GM21723 (cell line): ENCODE results near the gene FAM234B.
"Not testable (repeated sequence)": the region's sequence is repeated elsewhere in the genome, so short reads cannot be mapped to it uniquely, and the experiment has no call there.

Experiments
- ATAC-seq: cut with Tn5 transposase; IDR thresholded peaks from one replicate; pipeline ENCODE4 v1.9.1; 2021; ENCODE audit warnings: mild to moderate bottlenecking, moderate library complexity; ENCODE audit not compliant: unreplicated experiment

The FAM234B gene

DNA sequence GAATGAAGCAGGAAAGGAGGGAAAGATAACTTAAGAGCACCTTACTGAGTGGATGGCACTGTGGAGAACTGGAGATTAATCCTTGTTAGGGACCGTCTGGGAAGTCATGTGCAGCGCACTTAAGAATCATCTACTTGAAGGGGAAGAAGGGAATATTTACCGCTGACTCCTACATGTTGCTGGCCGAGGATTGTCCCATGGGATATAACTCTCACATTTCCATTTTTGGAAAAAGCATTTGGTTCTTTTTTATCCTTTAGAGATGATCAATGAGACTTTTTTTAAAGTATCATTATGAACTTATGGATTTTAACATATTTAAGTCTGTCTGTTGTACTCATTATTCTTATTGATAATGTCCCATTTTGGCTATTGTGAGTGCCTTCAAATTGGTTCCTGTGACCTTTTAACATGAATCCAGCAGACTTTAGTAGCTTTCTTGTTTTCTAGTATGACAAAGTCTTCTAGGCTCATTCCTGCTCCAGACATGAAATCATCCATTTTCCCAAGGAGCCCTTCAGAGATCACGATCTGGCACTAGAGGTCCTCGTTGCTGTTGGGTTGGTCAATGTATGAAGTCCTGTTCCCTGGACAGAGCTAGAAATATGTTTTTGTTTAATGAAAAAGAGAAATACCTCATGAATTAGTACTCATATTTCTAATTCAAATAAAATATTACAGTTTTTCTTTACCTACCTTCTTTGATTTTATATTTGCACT lies 20.2 kb upstream of the FAM234B start:
- no peak for ATAC-seq

DNA sequence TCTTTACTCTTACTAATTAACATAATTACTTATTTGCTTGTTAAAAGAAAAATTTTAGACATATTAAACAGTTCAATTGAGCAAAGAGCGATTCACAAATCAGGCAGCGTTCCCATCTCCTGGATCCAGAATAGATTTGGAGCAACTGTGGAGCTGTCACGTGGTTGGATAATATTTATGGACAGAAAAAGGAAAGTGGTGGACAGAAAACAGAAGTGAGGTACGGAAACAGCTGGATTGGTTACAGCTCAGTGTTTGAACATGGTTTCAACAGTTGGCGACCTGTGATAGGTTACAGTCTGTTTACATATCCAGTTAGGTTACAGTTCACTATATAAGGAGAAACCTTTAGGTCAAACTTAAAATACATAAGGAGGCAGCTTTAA lies 19.7 kb upstream of the FAM234B start:
- ATAC-seq: no peak

DNA sequence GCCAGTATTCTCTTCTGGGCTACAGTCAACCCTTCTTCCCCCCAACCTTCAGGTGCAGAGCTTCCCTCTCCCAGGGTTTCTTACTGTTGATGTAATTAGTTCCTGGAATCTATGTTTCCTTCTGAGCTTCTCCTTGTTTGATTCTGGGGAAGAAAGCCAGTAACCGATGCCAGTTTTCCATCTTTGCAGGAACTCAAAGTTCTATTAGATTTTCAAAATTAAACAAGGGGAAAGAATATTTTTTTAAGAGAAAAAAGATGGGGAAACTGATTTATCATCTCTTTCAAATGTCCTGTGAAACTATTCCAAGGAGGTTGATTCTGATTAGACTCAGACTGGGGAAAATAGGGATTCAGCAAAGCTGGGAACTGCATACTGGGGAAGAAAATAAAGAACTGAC lies 17.9 kb upstream of the FAM234B start:
- ATAC-seq: no peak

DNA sequence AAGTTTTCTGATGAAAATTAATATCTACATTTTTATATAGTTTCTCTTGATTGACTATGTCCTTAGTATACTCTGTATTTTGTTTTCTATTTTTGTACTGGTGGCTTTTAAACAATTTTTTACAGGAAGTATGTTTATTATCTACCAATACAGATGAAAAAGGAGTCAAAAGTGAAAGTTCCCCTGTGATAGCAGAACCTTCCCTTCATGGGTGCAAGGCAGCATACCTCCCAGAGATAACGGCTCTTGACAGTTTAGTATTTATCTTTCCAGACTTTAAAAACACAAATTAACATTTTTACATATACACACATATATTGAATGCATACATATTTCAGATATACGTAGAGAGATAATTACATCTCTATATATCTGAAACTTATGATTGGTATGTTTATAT lies 17.1 kb upstream of the FAM234B start:
- ATAC-seq: no peak

DNA sequence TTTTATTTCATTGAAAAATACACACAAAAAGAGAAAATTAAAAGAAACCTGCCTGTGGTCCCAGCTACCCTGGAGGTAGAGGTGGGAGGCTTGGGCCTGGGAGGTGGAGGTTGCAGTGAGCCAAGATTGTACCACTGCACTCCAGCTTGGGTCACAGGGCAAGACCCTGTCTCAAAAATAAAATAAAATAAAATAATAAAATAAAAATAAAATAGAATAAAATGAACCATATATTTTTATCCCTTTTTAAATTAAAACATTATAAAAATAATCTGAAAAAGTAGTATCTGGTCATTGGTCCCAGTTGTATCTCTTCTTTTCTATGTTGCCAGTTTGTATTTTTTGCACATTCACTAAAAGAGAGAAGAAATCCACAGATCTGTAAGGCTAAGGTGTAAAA lies 16.7 kb upstream of the FAM234B start:
- no peak for ATAC-seq

DNA sequence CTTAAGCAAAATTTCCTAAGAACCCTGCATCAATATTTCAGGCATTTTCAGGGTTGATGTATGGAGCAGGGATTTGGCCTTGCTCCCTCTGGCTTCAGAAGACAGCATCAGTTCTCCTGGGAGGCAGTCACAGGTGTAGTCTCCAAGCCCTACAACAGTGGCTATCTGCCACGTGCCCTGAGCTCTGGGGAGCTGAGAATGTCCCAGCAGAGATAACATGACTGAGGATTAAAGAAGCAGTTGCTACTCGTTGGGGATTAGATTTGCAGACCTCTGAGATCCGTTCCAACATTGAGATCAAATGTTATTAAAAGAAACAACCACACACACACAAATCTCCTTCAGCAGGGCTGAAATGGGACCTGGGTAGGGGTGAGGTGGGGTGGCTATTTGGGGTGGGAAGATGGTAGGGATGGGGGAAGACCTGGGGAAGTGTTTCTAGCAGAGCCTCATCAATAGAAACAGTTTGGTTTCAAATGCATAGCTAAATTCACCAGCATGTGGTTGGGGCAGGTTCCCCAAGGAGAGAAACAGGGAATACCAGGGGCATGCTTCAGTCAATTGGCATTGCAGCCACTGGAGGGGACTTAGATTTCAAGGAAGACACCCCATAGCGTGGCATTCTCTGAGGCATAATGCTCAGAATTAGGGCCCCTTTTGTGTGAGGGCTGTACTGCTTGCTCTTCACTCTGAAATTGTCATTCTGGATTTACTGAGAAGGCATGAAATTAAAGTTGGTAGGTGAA lies 15.2 kb upstream of the FAM234B start:
- ATAC-seq: no peak

DNA sequence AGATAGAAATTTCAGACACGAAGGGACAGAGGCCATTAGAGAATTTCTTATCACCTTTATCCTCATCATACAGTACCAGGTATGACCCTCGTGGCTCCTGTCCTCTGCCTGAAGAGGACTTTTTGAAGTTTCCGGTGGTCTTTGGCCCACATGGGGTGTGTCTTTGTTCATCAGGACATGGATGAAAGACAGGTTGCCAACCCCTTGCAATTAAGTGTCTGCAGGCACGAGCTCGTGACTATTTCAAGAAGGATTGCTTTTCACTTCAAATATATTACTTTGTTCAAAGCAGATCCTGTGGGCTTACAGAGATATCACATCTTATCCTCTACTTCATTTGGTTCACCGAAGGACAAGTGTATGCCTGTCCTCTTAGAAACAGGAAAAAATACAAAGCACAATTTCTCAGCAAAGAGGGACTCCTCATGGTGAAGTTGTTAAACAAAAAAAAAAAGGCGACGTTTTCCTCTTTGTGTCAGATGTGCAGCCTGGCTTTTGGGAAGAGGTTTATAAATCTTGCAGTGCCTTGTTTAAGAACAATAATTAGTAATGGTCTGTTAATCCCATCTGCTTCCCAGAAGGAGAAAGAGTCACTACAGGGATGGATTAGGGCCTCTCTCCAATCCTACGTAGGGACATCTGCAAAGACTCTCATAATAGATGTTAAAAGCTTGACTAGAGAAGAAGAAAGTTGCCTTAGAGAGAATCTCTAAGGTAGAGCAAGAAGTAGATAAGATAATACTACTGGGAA lies 13.5 kb upstream of the FAM234B start:
- no peak for ATAC-seq

DNA sequence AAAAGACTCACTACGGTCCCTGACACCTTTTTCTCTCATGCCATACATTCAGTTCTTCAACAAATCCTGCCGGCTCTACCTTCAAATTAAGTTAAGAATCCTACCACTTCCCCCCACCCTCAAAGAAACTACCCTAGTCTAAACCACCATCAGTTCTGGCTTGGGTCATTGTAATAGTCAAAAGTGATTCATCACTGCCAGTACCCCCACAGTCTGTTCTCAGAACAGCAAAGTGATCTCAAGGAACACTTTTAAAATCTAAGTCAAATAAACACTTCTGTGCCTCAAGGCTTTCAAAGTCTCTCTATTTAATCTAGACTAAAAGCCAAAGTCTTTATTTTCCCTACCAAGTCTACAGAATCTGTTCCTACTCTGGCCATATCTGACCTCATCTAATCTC lies 12.0 kb upstream of the FAM234B start:
- no peak for ATAC-seq

DNA sequence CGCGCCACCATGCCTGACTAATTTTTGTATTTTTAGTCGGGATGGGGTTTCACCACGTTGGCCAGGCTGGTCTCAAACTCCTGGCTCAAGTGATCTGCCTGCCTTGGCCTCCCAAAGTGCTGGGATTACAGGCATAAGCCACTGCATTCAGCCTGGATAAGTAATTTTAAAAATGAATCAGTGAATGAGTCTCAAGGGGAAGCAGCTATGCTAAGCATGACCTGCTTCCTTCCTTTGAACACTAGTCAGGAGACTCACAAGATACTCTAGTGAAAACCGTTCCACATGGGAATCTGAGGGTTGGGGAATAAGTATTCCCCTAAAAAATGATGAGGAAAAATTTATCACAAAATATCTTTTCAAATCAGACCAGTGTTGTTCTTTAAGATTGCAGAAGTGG lies 10.7 kb upstream of the FAM234B start:
- no peak for ATAC-seq

DNA sequence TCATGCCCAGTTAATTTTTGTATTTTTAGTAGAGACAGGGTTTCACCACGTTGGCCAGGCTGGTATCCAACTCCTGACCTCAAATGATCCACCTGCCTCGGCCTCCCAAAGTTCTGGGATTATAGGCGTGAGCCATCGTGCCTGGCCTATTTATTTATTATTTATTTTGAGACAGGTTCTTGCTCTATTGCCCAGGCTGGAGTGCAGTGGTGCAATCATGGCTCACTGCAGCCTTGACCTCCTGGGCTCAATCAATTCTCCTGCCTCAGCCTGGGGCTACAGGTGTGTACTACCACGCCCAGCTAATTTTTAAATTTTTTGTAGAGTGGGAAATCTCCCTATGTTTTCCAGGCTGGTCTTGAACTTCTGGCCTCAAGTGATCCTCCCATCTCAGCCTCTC lies 8.8 kb upstream of the FAM234B start:
- not testable (repeated sequence) for ATAC-seq

DNA sequence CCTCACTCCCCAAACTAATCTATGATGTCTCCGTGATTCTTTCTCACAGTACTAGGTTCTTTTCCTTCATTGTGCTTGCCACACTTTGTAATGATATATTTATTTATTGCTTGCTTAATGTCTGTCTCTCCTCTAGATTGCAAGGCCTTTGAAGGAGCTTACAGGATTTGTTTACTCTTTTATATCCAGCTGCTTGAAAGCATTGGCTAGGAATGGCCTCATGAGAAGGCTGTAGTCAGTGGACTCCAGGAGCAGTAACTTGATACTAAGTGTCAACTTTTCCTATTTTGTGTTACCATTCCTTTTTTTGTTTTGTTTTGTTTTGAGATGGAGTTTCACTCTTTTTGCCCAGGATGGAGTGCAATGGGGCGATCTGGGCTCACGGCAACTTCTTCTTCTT lies 7.3 kb upstream of the FAM234B start:
- no peak for ATAC-seq

DNA sequence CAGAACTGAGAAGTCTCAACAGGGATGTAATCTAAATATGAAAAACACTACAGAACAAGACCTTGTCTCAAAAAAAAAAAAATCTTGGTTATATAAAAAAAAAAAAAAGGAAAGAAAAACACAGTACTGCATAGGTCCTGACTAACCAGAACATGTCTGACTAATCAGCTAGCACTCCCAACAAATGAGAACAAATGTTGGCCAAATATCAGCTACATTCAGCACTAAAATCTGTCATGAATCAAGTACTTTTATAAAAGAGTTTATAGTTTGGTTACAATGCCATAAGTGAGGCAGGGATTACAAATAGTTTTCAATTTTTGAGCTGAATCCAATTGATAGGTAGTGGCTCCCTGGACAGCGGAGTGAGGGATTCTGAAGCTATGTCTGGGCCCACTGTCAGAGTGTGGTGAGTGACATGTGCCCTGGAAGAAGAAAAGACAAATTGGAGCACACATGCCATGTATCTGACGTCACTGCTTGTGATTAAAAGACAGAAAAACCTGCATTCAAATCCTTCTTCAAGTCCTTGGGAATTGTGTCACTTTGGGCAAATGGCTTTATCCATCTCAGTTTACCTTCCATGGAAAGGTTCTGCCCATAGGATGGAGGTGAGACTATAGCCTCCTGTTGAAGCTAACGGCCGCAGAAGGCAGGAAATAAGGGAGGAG lies 5.6 kb upstream of the FAM234B start:
- ATAC-seq: no peak

DNA sequence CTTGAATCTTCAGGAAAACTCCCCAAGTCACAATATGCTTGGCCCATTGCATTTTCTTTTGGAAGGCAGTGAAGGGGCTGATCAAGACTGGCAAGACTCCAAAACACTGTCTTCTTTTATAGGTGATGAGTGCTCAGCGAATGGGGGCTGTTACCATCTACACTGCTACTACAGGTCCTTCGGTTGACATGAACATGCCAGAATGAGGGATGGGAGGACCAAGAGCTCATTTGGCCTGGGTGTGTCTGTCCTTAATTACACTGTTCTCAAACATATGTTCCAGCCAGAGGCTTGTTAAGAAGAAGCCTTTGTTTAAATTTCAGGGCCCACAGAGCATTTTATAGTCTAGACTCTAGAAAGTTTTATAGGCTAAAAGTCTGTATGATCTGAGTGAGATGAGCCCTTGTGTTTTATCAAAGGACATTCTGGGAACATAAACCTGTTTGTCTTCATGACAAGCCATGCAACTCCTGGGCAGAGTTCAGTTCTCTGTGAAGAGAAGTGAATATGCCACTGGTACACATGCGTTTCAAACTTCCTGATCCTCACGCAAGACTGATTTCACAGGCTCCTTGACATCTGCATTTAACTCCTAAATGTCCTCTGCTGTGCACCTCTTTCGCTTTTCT lies 4.7 kb upstream of the FAM234B start:
- no peak for ATAC-seq

DNA sequence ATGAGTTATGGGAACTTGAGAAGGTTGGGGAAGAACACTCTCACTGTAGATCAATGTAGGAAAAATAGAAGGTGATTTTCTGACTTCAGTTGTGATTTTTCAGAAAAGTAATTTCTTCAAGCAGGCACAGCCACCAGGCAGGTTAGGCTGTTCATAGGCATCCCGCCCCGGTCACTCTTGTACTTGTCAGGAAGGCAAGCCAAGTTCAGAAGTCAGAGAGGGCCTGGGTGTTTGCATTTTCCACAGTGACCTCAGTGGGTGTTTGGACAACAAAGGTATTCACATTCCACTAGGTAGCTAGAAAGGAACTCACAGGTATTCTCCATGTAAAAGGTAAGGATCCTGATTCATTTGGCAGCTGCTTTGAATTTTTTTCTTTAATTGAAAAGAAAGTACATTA lies 3.0 kb upstream of the FAM234B start:
- ATAC-seq: no peak

DNA sequence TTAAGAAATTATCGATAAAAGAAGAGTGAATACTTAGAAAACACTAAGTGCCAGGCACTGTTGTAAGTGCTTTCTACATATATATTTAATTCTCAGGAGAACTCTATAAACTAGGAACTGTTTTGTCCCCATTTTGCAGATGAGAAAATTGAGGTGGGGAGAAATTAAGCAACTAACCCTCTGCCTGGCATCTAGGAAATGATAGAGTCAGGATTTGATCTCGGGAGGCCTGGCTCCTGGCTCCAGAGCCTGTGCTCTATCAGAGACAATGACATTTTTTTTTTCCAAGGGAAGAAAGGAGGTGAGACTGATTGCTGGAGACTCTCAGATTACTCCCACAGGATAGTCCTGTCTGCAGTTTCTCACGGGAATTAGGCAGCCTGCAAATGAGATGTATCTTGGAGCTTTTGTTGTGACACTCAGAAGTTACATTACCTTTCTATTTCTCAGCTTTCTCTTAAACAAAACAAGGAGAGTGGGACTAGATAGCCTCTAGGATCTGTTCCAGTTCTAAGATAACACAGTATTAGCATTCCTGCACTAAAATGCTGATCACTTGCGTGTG lies 1.4 kb upstream of the FAM234B start:
- no peak for ATAC-seq

DNA sequence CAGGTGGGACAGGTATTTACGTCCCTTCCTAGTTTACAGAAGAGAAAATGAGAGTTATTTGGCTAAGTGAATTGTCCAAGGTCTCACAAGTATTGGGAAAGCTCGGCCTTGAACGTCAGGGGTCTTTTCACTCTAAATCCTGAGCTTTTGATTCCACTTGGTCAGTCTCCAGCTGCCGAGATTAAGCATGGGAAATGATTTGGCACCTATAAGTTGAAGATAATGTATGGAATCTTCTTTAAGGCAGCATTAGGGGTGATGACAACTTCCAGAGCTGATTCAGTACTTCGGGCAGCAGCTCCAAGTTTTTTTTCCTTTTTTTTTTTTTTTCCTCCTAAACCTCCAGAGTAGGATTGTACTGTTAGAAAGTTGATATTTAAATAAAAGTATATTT lies 722 bp downstream of the FAM234B start:
- no peak for ATAC-seq

DNA sequence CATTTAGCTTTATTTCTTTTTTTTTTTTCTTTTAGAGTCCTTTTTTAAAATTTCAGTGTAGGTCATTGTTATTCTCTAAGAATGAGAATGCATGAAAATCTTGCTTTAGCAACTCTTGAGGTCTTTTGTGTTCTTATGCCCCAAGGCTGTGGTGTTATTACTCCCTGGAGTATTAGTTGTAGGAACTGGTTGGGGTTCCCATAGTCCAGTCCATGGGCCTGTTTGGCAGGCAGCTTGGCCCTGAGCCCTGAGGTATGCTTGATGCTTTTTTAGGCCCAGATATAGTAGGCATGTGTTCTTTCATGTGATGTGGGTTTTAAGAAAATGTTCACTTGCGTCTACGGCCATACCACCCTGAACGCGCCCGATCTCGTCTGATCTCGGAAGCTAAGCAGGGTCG lies 1.6 kb downstream of the FAM234B start:
- ATAC-seq: no peak

DNA sequence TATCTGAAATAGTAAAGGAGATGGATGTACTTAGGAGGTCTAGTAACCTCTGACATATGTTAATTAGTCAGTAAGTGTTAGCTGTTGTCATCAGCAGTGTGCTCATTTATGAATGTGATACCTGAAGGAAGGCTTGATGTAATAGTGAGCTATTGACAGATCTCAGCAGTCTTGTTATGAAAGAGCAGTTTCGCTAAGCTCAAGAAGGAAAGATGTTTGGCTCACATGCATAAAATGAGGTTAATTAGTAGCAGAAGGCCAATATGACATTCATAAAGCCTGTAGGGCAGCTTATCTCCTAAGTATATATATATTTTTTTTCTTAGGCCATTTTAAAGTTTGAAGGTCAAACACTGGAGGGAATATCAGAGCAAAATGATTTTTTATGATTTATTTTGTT lies 2.8 kb downstream of the FAM234B start:
- ATAC-seq: no peak

DNA sequence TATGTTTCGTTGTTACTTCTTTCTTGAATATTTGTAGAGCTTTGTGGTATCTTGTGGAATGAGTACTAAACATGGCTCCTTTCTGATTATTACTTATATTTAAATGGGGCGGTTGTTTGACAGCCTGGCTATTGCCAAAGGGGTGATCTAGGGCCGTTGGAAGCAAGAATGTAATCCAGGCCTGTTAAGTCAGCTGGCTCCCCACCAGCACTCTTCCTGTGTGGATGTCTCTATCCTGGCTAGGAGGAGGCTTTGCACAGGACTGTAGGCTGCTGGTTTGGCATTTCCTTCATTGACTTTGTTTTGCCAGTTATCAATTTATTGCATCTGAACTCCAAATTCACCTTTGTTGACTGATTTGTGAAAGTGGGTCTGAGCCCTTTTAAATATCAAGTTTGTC lies 5.6 kb downstream of the FAM234B start:
- no peak for ATAC-seq

DNA sequence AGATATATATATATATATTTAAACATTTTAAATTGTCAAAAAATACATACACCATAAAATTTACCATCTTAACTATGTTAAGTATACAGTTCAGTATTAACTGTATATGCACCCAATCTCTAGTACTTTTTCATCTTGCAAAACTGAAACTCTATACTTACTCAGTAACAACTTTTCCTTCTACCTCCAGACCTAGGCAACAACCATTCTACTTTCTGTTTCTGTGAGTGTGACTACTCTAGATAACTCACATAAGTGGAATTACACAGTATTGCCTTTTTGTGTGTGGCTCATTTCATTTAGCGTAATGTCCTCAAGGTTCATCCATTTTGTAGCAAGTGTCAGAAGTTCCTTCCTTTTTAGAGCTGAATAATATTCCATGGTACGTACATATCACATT lies 8.2 kb downstream of the FAM234B start:
- no peak for ATAC-seq

DNA sequence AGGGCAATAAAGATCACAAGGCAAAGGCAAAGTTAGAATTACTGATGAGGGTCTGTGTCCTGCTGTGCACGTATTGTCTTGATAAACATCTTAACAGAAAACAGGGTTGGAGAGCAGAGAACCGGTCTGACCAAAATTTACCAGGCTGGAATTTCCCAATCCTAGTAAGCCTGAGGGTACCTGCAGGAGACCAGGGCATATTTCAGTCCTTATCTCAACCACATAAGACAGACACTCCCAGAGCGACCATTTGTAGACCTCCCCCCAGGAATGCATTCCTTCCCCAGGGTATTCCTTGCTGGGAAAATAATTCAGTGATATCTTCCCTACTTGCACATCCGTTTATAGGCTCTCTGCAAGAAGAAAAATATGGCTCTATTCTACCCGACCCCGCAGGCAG lies 9.4 kb downstream of the FAM234B start:
- not testable (repeated sequence) for ATAC-seq
